GM19023 (cell line): Measurements from ENCODE around the gene ATAD5.
"Not testable (repeated sequence)": the region's sequence is repeated elsewhere in the genome, so short reads cannot be mapped to it uniquely, and the experiment has no call there.

Experiments
- ATAC-seq: cut with Tn5 transposase; IDR thresholded peaks from one replicate; pipeline ENCODE4 v1.9.1; 2021; ENCODE audit warnings: mild to moderate bottlenecking, moderate library complexity; ENCODE audit not compliant: unreplicated experiment

The ATAD5 gene, protein sequence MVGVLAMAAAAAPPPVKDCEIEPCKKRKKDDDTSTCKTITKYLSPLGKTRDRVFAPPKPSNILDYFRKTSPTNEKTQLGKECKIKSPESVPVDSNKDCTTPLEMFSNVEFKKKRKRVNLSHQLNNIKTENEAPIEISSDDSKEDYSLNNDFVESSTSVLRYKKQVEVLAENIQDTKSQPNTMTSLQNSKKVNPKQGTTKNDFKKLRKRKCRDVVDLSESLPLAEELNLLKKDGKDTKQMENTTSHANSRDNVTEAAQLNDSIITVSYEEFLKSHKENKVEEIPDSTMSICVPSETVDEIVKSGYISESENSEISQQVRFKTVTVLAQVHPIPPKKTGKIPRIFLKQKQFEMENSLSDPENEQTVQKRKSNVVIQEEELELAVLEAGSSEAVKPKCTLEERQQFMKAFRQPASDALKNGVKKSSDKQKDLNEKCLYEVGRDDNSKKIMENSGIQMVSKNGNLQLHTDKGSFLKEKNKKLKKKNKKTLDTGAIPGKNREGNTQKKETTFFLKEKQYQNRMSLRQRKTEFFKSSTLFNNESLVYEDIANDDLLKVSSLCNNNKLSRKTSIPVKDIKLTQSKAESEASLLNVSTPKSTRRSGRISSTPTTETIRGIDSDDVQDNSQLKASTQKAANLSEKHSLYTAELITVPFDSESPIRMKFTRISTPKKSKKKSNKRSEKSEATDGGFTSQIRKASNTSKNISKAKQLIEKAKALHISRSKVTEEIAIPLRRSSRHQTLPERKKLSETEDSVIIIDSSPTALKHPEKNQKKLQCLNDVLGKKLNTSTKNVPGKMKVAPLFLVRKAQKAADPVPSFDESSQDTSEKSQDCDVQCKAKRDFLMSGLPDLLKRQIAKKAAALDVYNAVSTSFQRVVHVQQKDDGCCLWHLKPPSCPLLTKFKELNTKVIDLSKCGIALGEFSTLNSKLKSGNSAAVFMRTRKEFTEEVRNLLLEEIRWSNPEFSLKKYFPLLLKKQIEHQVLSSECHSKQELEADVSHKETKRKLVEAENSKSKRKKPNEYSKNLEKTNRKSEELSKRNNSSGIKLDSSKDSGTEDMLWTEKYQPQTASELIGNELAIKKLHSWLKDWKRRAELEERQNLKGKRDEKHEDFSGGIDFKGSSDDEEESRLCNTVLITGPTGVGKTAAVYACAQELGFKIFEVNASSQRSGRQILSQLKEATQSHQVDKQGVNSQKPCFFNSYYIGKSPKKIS (N-terminal part only)

DNA sequence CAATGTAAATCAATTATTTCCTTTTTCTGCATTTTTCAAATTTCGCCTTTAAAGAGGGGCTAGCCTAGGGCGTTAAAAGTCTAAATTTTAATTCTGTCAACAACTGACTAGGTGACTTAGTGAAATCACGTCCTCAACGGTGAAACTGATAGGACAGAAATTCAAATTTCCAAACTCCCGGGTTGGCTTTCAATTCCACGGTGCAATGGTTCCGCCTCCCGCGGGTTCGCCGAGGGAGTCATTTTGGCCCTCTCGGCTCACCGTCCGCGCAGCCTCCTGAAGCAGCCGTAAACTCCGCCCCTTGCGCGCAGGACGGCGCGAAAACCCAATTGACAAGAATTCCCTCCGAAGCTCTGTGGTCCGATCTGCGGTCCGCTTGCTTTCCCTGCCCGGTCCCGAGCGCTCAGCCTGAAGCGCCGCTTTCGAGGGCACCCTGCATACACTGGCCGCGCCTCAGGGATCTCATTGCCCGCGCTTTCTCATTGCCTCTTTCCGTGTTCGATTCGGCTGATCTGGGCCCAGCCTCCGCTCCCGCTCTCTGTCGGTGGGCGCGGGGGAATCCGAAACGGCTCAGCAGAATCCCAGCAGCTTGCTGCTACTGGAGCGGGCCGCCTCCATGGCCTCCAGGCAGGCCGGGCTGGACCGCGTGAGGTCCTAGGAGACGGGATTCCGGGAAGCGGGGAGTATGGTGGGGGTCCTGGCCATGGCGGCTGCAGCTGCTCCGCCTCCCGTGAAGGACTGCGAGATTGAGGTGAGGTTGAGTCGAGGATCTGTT, at the start of gene ATAD5:
TSS of gene ATAD5 (plus strand) at position 304 of the 775 bp plus-strand sequence. CDS start at position 686, 382 bp downstream.
- ATAC-seq: no peak

DNA sequence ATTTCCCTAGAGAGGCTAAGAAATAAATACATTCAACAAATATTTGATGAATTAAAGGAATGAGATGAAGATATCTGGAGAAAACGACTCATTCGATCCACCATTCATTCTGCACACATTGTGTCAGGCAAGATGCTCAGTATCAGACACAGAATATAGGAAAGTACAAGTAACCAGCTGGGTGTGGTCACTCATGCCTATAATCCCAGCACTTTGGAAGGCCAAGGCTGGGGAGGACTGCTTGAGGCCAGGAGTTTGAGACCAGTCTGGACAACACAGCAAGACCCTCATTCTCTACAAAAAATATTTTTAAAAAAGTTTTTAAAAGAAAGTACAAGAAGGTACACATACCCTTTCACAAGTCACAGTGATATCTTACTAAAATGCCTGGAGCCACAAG, 49.6 kb upstream of the ATAD5 start:
- ATAC-seq: no peak

- no peak for ATAC-seq
Observed at GRCh38 chr17:30788918-30789317, 42.8 kb upstream of the ATAD5 start.

DNA sequence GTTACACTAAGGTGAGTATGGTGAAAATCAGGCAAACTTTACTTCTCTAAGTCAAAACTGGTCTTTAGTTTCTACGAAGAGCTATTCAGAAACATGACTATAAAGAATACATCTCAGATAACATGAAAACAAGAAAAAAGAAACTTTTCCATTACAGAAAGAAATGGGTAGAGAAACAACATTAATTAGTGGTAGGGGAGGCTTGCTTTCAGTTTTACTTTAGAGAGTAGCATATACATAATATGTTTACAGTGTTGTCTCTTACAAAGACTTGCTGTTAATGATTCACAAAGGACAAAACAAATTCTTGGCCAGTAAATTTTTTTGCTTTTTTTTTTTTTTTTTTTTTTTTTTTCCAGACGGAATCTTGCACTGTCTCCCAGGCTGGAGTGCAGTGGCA, 41.5 kb upstream of the ATAD5 start:
- ATAC-seq: no peak

GRCh38 chr17:30793282-30793977, 38.3 kb upstream of the ATAD5 start:
- ATAC-seq: no peak

DNA sequence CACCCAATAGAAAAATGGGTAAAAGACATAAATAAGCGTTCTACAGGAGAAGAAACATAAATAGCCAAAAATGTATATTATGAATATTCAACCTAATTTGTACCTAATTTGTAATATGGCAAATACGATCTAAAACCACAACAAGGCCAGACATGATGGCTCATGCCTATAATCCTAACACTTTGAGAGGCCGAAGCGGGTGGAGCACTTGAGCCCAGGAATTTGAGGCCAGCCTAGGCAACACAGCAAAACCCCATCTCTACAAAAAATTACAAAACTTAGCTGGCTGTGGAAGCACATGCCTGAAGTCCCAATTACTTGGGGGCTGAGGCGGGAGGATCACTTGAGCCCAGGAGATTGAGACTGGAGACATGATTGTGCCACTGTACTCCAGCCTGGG, 37.4 kb upstream of the ATAD5 start:
- no peak for ATAC-seq

DNA sequence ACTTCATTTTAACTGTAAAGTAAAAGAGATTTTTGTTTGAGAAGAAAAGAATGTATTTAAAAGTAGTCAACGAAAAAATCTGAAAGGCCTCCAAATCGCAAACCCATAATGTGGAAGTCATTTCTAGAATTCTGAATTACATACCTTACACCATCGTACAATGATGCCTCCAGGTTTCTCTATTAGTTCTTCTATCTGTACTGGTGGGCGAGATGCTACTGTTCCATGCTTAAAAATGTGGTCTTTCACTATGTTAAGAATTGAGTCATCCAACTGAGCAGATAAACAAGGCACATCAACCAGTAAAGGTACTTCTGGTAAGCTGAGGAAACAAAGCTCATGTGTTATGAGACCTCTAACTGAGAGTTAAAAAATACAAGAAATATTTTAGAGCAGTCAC, 35.8 kb upstream of the ATAD5 start:
- no peak for ATAC-seq

DNA sequence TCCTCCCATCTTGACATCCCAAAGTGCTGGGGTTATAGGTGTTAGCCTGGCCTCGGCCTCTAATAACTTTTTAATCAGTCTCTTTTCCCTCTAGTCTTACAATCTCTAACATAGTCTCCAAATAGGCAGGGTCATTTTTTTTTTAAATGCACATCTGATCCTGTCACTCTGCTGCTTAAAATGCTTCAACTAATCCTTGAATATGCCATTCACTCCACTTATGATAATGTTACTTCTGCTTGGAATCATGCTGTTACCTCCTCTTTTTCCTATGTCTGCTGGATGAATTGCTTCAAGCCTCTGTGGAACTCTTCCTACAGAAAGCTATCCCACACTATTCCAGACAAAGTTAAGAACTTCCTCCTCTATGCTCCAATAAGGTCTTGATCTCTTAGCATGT, 30.1 kb upstream of the ATAD5 start:
- ATAC-seq: no peak

- ATAC-seq: no peak
Observed at GRCh38 chr17:30805944-30806456, 25.8 kb upstream of the ATAD5 start.

DNA sequence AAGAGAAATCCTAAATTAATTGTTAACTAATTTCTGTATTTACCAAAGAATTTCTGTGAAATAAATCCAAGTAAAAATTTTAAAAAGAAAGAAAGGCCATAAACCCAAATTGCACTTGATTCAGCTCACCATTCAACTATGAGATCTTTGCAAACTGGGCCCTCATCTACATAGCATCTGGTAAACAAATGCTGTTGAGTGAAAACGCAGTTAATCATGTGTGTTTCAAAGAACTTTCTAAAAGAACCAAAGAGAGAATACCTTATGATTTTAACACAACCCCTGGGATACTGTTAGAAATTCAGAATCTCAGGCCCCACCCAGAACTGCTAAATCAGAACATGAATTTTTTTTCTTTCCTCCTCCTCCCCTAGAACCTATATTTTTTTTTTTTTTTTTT, 23.9 kb upstream of the ATAD5 start:
- no peak for ATAC-seq

DNA sequence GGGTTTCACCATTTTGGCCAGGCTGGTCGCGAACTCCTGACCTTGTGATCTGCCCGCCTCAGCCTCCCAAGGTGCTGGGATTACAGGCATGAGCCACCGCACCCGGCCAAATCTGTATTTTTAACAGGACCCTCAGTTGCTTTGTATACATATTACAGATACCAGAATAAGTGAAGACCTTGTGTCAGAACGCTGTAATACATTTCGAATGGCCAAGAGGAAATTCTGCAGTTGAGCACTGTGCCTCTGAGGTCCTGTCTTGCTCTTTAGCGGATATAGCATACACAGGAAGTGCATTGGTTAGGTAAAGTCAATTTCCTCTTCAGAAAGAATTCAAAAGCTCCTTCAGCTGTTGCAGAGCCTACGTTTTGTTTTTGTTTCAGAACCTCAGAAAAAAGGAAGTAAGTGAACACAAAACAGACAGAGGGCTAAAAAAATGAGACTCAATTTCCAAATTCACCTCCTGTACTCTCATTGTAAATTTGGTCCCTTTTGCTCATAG, 22.9 kb upstream of the ATAD5 start:
- ATAC-seq: peak; percentile 76

DNA sequence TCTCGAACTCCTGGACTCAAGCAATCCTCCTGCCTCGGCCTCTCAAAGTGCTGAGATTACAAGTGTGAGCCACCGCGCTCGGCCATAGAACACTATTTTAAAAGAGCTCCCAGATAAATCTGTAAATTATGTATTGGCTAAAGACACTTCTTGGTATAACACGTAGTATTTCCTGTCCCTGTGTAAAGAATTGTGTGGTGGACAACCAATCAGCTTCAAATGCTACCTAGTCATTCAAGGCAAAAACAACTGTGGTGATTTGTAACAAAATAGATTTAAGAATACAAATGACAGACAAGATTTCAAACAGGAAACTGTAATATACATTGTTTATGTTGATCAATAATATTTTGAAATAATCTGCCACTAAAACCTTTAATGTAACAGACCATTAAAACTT, 21.9 kb upstream of the ATAD5 start:
- no peak for ATAC-seq

- no peak for ATAC-seq
Observed at GRCh38 chr17:30812218-30813177, 19.3 kb upstream of the ATAD5 start.

DNA sequence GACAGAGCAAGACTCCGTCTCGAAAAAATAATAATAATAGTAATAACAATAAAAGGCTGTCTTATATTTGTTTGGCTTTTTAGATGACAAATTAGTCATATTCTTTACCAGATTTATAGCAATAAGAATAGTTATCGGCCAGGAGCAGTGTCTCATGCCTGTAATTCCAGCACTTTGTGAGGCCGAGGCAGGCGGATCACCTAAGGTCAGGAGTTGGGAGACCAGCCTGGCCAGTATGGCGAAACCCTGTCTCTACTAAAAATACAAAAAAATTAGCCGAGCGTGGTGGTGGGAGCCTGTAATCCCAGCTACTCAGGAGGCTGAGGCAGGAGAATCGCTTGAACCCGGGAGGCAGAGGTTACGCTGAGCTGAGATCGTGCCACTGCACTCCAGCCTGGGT, 17.5 kb upstream of the ATAD5 start:
- not testable (repeated sequence) for ATAC-seq

DNA sequence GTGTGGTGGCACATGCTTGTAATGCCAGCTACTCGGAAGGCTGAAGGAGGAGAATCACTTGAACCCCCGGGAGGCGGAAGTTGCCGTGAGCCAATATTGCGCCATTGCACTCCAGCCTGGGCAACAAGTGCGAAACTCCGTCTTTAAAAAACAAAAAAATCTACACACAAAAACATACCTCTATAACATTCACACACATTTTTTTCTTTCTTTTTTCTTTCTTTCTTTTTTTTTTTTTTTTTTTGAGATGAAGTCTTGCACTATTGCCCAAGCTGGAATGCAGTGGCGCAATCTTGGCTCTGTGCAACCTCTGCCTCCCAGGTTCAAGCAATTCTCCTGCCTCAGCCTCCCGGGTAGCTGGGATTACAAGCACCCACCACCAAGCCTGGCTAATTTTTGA, 16.9 kb upstream of the ATAD5 start:
- not testable (repeated sequence) for ATAC-seq

- ATAC-seq: no peak
Observed at GRCh38 chr17:30816165-30816564, 15.6 kb upstream of the ATAD5 start.

DNA sequence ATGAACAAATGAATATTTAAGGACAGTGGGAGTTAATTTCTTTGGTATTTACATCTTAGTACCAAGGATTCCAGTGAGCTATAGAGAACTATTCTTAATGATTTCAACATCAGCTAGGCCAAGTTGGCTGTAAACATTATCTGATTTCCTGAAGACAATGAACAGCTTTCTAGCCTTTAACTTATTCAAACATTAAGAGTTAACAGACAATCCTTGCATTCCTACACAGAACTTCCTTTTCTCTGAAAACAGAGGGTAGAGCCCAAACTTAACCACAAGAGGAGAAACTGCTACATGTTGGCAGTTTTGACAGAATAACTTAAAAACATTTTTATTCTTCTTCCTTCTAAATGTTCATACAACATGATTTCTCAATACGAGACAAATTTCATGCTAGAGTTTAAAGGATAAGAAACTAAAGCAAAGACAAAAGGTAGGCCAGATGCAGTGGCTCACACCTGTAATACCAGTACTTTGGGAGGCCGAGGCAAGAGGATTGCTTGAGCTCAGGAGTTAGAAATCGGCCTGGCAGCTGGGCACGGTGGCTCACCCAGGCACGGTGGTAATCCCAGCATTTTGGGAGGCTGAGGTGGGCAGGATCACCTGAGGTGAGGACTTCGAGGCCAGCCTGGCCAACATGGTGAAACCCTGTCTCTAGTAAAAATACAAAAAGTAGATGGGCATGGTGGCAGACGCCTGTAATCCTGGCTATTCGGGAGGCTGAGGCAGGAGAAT, 11.6 kb upstream of the ATAD5 start:
- ATAC-seq: no peak
